Activated CD4-positive, alpha-beta T cell treated with anti-CD3 and anti-CD28 coated beads for 24 hours (primary cell): ENCODE results near the gene UBAC1.
"Not testable (repeated sequence)": the region's sequence is repeated elsewhere in the genome, so short reads cannot be mapped to it uniquely, and the experiment has no call there.

ENCODE experiments used
- DNase-seq, 2 donors: peaks; one replicate each; pipeline ENCODE4 v3.0.0-alpha.2; 2020; ENCODE audit warnings: low read depth in 2 of 2

UBAC1 gene

GRCh38 chr9:135978642-135979546 is 17.7 kb upstream of the UBAC1 start:
- no peak for DNase-seq

- DNase-seq = no peak
Measured at GRCh38 chr9:135976944-135977343, 15.8 kb upstream of the UBAC1 start.

GRCh38 chr9:135976531-135976930 is 15.4 kb upstream of the UBAC1 start:
- DNase-seq = no peak

- no peak for DNase-seq
Measured at GRCh38 chr9:135975834-135976233, 14.7 kb upstream of the UBAC1 start.

- DNase-seq = no peak
Measured at GRCh38 chr9:135974220-135974573, 13.0 kb upstream of the UBAC1 start.

GRCh38 chr9:135973277-135974219 is 12.4 kb upstream of the UBAC1 start:
- no peak for DNase-seq

GRCh38 chr9:135971892-135972291 is 10.7 kb upstream of the UBAC1 start:
- no peak for DNase-seq

- no peak for DNase-seq
Measured at GRCh38 chr9:135971111-135971766, 10.1 kb upstream of the UBAC1 start.

DNA sequence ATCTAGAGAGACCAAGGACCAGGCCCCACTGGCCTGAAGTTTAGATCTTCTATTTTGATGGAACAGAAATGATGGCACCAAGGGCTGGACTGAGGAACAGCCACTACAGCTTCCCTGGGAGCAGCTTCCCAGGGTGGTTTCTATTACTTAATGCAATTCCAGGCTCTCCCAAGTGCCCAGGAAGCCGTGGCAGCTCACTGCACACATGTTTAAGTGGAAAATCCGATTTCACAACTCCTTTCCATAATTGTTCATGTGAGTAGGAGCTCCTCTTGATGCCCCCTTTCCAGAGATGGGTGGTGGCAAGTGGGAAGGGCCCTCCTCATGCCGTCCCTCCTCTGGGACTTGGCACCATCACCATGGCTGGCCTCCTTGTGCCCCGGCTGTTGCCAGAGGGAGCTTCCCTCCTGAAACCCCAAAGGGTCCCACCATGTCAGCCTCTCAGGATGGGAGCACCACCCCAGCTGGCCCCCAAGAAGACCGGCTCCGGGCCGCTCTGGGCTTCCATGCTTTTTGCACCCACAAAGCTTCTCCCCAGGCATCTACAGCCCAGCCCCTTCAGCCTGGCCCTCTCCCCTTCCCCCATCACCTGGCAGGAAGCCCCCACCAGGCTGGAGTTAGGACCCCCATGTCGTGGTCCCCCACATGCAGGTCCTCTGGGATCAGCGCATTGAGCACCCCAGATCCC is 9.1 kb upstream of the UBAC1 start:
- DNase-seq = no peak

DNA sequence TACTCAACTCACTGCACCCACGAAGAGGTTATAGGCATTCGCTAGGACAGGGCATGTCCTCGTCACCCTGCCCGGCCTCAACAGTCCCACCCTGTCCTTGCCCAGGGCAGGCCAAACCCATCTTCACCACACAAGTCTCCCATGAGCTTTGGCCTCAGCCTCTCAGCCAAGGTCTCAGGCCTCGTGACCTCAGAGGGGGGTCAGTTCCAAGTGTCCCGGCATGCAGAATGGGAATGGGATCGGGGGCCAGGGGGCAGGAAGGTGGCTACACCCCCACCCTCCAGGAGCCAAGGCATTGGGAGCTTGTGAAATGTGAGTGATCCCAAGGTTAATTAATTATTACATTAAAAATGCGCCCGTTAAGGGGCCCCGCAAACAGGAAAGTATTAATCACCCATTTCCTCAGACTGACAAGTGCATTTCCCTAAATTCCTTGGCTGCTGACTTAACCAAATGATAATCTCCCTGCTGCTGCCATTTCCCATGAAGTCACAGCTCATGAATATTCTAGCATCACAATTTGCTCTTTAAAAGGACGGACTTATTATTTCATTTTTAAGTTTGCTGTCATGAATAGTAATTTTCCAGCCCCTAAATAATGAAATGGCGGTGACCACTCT is 8.0 kb upstream of the UBAC1 start:
- DNase-seq = no peak

DNA sequence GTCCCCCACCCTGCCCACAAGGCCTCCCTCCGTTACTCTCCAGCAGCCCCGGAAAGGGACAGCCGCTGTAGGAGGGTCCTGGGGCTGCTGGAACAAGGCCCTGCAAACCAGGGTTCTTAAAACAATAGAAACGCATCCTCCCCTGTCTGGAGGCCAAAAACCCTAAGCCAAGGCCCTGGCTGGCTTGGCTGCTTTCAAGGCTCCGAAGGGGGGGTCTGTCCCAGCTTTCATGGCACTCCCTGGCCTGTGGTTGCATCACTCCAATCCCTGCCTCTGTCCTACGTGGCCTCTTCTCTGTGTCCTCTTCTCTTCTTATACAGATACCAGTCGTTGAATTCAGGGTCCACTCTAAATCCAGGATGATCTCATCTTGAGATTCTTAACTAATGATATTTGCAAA is 7.4 kb upstream of the UBAC1 start:
- DNase-seq = no peak

DNA sequence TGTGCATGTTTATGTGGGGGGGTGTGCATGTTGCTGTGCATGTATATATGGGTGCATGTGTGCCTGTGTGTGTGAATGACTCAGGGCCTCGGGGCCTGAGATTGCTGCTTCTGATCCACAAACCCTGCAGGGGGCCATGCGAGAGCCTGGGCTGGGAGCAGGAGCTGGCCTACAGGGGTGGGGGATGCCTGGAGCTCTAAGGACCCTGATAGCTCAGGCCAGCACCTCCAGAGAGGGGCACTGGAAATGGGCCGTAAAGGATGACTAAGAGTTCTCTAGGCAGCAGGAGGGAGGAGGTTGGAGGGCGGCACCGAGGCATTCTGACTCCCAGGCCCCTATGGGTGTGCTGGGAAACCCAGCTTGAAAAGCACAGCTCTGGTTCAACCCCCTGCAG is 6.9 kb upstream of the UBAC1 start:
- DNase-seq = no peak

DNA sequence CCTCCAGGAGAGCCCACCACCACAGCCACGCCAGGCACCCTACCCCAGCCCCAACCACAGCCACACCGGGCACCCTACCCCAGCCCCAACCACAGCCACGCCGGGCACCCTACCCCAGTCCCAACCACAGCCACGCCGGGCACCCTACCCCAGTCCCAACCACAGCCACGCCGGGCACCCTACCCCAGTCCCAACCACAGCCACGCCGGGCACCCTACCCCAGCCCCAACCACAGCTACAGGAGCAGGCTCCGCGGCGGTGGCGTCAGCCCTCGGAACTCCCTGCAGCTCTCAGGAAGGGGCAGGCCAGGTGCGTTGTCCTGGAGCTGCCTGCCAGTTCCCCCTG is 5.7 kb upstream of the UBAC1 start:
- not testable (repeated sequence) for DNase-seq

GRCh38 chr9:135965124-135965756 is 4.1 kb upstream of the UBAC1 start:
- no peak for DNase-seq

DNA sequence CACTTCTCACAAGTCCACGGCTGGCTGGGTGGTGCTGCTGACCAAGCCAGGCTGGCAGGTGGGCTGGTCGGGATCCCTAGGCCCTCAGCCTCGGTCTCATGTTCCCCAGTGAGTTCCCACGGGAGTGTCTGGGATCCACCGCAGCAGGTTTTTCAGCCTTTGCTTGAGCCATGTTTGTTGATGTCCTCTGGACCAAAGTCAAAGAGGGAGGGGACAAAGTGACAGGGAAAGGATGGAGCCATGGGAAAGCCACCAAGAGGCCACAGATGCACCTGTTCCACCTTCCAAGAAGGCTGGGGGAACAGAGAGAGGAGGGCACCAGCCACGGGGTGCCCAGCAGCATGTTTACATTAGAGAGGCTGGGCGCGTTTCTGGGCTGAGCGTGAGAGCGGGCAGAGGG is 2.8 kb upstream of the UBAC1 start:
- DNase-seq = no peak

DNA sequence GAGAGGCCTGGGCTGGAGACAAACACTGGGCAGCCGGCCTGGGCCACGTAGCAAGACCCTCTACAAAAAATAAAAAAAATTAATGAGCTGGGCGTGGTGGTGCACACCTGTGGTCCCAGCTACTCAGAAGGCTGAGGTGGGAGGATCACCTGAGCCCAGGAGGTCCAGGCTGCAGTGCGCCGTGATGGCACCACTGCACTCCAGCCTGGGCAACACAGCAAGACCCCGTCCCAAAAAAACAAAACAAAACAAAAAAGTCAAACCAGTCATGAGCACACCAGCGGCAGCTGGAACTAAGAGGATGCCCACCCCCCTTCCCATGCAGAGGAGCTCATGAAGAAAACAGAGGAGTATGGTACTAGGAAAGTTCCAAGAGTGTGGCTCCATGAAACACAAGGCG is 2.2 kb upstream of the UBAC1 start:
- DNase-seq = no peak

DNA sequence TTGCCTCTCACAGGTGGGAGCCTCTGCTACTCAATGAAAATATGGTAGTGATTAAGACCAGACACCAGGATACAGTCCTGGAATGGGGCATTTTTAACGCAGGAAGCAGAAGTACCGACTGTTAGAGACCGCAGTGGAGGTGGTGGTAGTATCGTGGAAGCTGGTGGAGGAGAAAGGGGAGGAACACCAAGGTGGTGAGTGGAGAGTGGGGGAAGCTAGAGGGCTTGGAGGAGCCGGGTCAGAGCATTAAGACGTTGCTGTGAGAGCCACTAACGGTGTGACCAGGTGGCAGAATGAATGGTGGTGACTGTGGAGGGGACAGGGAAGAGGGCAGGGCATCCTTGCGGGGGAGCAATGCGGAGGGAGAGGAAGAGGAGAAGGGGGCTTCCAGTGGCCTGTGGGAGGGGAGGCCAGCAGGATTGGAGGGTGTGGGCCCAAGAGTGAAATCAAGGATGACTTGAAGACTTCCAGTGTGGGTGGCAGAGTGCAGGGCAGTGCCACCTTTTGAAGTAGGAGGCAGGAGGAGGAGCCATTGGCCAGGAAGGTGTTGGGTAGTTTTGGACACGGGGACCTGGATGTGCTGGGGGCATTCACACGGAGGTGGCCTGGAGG is 1.6 kb upstream of the UBAC1 start:
- DNase-seq = no peak

- no peak for DNase-seq
Measured at GRCh38 chr9:135961811-135962695, 880 bp upstream of the UBAC1 start.
